Progenitor cell of endocrine pancreas (in vitro differentiated cells): ENCODE data around the gene BCL2L13. TPM values are rescaled to one million over a fixed set of nuclear protein-coding genes. Genes with fewer than 3 reads are reported as not detected.

Experiments
- DNase-seq: peaks from one replicate; pipeline ENCODE4 v3.0.0; 2021; ENCODE audit warnings: low spot score; ENCODE audit not compliant: unreplicated experiment
- H3K27ac Mint-ChIP-seq: 2 replicates; pipeline ENCODE4 v1.8.0; 2021; ENCODE audit warnings: mild to moderate bottlenecking, moderate library complexity, mixed read lengths
- H3K27me3 Mint-ChIP-seq: 2 replicates; pipeline ENCODE4 v1.8.0; 2021; ENCODE audit warnings: mixed read lengths
- H3K36me3 Mint-ChIP-seq: 2 replicates; pipeline ENCODE4 v1.8.0; 2022; ENCODE audit warnings: mixed read lengths; ENCODE audit not compliant: insufficient read depth
- H3K4me1 Mint-ChIP-seq: 2 replicates; pipeline ENCODE4 v1.8.0; 2021; ENCODE audit warnings: low read depth, mixed read lengths
- H3K4me3 Mint-ChIP-seq: 2 replicates; pipeline ENCODE4 v1.8.0; 2021; ENCODE audit warnings: low read depth, mild to moderate bottlenecking, moderate library complexity, mixed read lengths
- H3K9me3 Mint-ChIP-seq: 2 replicates; pipeline ENCODE4 v1.8.0; 2021; ENCODE audit warnings: low read depth, mixed read lengths
- total RNA-seq: library from RNA; stranded (reverse); gene quantifications from 2 replicates; pipeline ENCODE4 v1.2.1, GENCODE V29; 2021
- TF ChIP-seq, protein P1 (sequence below): fragments of 200-600 bp; sonication (generic); IDR thresholded peaks from one replicate; pipeline ENCODE4 v1.5.0; 2021; ENCODE audit warnings: antibody characterized with exemption, mild to moderate bottlenecking; ENCODE audit not compliant: unreplicated experiment

The BCL2L13 gene
- total RNA-seq, 1 donor from 2014 or later, result 36.0 TPM

DNA sequence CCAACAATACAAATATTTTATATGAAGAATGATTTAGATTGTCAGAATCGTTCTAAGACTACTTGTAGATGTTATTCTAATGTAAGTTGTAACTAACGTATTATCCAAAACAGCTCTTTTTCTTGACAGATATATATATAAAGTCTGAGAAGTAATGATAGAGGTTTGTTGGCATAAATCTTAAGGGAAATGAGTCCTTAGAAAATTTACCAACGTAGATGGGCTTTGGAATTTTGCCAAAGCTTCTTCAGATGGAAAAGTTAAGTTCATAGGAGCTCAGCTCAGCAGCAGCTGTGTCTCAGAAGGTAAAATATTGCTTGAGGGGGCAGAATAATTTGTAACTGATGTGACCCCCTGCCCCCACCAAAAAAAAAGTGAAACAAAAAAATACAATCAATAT, 69.0 kb downstream of the BCL2L13 start:
- peaks cover 13% of the 10 kb centered on the region for H3K36me3 Mint-ChIP-seq
- peaks cover 4% of the 10 kb centered on the region for H3K4me1 Mint-ChIP-seq
- H3K27me3 Mint-ChIP-seq, result no peaks in the 10 kb centered on the region
- no peak for DNase-seq
- TF ChIP-seq, protein P1, sequence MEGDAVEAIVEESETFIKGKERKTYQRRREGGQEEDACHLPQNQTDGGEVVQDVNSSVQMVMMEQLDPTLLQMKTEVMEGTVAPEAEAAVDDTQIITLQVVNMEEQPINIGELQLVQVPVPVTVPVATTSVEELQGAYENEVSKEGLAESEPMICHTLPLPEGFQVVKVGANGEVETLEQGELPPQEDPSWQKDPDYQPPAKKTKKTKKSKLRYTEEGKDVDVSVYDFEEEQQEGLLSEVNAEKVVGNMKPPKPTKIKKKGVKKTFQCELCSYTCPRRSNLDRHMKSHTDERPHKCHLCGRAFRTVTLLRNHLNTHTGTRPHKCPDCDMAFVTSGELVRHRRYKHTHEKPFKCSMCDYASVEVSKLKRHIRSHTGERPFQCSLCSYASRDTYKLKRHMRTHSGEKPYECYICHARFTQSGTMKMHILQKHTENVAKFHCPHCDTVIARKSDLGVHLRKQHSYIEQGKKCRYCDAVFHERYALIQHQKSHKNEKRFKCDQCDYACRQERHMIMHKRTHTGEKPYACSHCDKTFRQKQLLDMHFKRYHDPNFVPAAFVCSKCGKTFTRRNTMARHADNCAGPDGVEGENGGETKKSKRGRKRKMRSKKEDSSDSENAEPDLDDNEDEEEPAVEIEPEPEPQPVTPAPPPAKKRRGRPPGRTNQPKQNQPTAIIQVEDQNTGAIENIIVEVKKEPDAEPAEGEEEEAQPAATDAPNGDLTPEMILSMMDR, result no peak
- no peak overlapping the region for H3K4me3 Mint-ChIP-seq
- no peak overlapping the region for H3K27ac Mint-ChIP-seq
- no peaks in the 10 kb centered on the region for H3K9me3 Mint-ChIP-seq

DNA sequence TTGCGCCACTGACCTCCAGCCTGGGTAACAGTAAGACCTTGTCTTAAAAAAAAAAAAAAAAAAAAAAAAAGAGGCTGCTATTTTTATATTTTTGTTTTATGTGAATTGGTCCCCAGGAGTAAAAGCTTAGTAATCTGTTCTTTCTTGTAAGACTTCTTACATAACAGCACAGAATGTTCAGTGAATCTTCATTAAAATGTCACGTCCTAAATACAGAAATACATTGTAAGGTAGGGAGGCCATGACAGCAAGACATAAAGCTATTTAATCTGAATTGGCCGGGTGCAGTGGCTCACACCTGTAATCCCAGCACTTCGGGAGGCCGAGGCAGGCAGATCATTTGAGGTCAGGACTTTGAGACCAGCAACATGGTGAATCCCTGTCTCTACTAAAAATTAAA, 71.5 kb downstream of the BCL2L13 start:
- H3K27ac Mint-ChIP-seq, result no peak overlapping the region
- peaks cover 4% of the 10 kb centered on the region for H3K4me1 Mint-ChIP-seq
- H3K36me3 Mint-ChIP-seq, result peaks cover 8% of the 10 kb centered on the region
- no peak overlapping the region for H3K4me3 Mint-ChIP-seq
- no peaks in the 10 kb centered on the region for H3K9me3 Mint-ChIP-seq
- TF ChIP-seq, protein P1, result no peak
- no peak for DNase-seq
- no peaks in the 10 kb centered on the region for H3K27me3 Mint-ChIP-seq

DNA sequence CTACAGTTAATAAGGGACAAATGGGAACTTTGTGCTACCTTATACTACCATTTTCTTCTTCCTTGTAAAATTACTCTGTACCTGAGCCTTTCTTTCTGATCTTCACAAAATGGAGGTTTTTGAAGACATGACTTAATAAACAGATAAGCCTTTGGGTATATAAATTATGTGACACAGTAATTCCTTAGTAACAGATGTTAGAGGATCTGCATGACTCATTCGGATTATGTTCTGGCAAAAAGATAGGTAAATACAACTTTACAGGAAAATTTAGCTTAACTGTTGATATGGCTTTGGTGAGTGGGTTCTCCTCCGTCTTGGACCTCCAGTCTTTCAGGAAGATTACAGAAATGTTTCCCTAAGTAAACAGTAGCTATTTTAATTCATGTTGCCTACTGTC, 73.9 kb downstream of the BCL2L13 start:
- Mint-ChIP-seq H3K4me1 (no peaks in the 10 kb centered on the region), H3K36me3 (peaks cover 2% of the 10 kb centered on the region), H3K9me3 (no peaks in the 10 kb centered on the region), H3K27me3 (no peaks in the 10 kb centered on the region), H3K4me3 (no peak overlapping the region), H3K27ac (no peak overlapping the region)
- no peak for DNase-seq
- TF ChIP-seq, protein P1, result no peak

DNA sequence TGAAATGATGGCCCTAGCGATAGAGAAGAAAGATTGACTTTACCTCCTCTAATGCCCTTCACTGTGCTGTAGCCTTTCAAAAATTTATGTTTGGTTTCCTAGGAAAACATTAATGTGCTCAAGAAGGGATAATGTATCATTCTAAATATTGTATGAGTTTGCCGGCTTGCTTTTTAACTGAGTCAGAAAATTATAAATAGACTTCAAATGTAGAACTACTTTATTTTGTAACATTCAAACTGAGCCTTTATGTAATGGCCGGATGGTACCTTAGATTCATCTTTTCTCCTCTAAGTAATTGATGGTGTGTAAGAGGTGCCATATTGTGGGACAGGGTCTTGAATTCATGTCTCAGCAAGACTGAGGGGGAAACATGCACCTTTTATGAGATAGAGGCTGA, 78.0 kb downstream of the BCL2L13 start:
- TF ChIP-seq, protein P1, result no peak
- Mint-ChIP-seq H3K27me3 (no peaks in the 10 kb centered on the region), H3K9me3 (no peaks in the 10 kb centered on the region), H3K4me3 (no peak overlapping the region), H3K4me1 (no peaks in the 10 kb centered on the region), H3K36me3 (no peaks in the 10 kb centered on the region), H3K27ac (no peak overlapping the region)
- no peak for DNase-seq

DNA sequence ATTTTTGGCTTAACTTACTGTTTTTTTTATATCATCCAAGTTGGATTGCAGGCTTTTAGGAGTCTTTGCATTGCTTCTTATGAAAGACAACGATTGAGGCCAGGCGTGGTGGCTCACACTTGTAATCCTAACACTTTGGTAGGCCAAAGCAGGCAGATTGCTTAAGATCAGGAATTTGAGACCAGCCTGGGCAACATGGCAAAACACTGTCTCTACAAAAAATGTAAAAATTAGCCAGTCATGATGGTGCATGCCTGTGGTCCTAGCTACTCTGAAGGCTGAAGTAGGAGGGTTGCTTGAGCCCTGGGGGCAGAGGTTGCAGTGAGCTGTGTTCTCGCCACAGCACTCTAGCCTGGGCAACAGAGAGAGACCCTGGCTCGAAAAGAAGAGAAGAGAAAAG, 79.2 kb downstream of the BCL2L13 start:
- Mint-ChIP-seq H3K4me3 (no peak overlapping the region), H3K9me3 (no peaks in the 10 kb centered on the region), H3K36me3 (no peaks in the 10 kb centered on the region), H3K4me1 (no peaks in the 10 kb centered on the region), H3K27ac (no peak overlapping the region), H3K27me3 (no peaks in the 10 kb centered on the region)
- TF ChIP-seq, protein P1, result no peak
- DNase-seq, result no peak
